ENCODE data around the gene OR51L1. TPM values are rescaled to one million over a fixed set of nuclear protein-coding genes. Genes with fewer than 3 reads are reported as not detected.
"Not testable (repeated sequence)": the region's sequence is repeated elsewhere in the genome, so short reads cannot be mapped to it uniquely, and the experiment has no call there.

OR51L1 gene, protein sequence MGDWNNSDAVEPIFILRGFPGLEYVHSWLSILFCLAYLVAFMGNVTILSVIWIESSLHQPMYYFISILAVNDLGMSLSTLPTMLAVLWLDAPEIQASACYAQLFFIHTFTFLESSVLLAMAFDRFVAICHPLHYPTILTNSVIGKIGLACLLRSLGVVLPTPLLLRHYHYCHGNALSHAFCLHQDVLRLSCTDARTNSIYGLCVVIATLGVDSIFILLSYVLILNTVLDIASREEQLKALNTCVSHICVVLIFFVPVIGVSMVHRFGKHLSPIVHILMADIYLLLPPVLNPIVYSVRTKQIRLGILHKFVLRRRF
- not detected for total RNA-seq

DNA sequence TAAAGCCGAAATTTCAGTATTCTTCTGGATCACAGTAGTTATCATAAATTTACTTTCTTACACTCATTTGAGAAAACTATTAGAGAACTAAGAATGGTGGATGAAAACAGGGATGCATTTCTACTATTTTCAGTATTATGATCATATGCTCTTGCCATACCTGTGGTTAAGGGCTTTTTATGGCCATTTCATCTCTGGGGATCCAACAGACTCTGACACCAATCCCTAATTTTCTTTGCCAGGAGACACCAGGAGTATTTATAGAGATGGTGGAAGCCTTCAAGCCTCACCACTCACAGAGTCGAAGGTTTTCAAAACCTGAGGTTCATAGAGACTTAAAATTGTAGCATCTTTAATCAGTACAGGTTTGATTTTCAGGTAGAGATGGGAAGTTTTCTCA, at the start of gene OR51L1:
Gene OR51L1 (plus strand): TSS at position 301 of the 400 bp plus-strand sequence. CDS start 4,132 bp downstream, outside the sequence.
- Mint-ChIP-seq H3K9me3 (no peaks in the 10 kb centered on the region), H3K4me1 (ENCODE audit: low read depth) (no peaks in the 10 kb centered on the region), H3K4me3 (no peak within 1 kb of the TSS), H3K27me3 (ENCODE audit: low read depth) (peaks cover 9% of the 10 kb centered on the region), H3K36me3 (ENCODE audit: low read depth) (no peaks in the 10 kb centered on the region), H3K27ac (no peak within 1 kb of the TSS)
- CTCF ChIA-PET: no interaction called here
- no peak for DNase-seq
- intact Hi-C loops (cut with micrococcal nuclease): no loop called here

DNA sequence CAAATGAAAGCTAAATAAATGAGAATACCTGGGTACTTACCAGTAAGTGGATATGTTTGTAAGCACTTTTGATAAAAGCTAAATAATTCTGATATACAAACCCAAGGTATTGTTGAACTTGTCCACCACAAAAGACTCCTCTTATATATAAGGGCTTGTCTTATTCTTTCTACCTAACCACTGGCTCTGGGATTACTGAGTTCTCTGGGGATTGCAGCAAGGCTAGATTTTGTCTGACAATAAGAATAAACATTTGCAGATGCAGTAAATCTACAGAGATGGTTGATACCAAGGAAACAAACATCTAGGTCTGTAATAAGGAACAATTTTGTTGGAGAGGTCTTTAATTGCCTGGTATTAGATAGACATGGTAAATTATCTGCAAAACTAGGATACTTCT, 47.1 kb upstream of the OR51L1 start, which contains the start of gene OR51A4:
Gene OR51A4 (minus strand): TSS at position 101 of the 400 bp plus-strand sequence. CDS start 505 bp downstream, outside the sequence.
- DNase-seq: no peak
- Mint-ChIP-seq H3K27me3 (ENCODE audit: low read depth) (peaks cover 2% of the 10 kb centered on the region), H3K4me3 (no peak within 1 kb of the TSS), H3K27ac (no peak within 1 kb of the TSS), H3K36me3 (ENCODE audit: low read depth) (no peaks in the 10 kb centered on the region), H3K4me1 (ENCODE audit: low read depth) (no peaks in the 10 kb centered on the region), H3K9me3 (no peaks in the 10 kb centered on the region)
- CTCF ChIA-PET: no interaction called here
- intact Hi-C loops (cut with micrococcal nuclease): no loop called here

GRCh38 chr11:4955613-4956012, 39.0 kb upstream of the OR51L1 start, which contains the start of gene OR51A2:
TSS of gene OR51A2 (minus strand) at chr11:4955713. CDS start at chr11:4955713, 0 bp downstream.
- DNase-seq; H3K36me3 Mint-ChIP-seq (ENCODE audit: low read depth); H3K4me3 Mint-ChIP-seq; H3K27ac Mint-ChIP-seq; intact Hi-C loops (cut with micrococcal nuclease); CTCF ChIA-PET; H3K27me3 Mint-ChIP-seq (ENCODE audit: low read depth); H3K4me1 Mint-ChIP-seq (ENCODE audit: low read depth); H3K9me3 Mint-ChIP-seq: not testable (repeated sequence)

DNA sequence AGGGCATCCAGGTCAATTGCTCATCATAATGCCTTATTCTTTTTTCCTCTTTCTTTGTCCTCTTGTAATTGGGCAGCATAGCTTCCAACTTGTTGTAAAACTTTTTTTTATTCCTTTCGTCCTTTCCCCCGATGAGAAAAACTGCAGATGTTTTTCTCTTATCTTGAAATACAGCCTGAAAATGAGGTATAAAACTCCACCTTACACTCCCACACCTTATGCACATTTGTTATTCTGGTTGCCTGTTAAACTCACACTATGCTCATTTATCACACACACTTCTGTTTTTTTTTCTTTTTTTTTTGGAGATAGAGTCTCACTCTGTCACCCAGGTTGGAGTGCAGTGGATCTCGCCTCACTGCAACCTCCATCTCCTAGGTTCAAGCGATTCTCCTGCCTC, 37.3 kb upstream of the OR51L1 start:
- CTCF ChIA-PET: interaction anchor here (0.7 kb wide), 1 partner anchor 37 kb away, joined by 3 read pairs; no protein-coding TSS in a partner anchor
- DNase-seq: no peak
- Mint-ChIP-seq H3K27ac (no peak overlapping the region), H3K4me3 (no peak overlapping the region), H3K36me3 (ENCODE audit: low read depth) (no peaks in the 10 kb centered on the region), H3K4me1 (ENCODE audit: low read depth) (no peaks in the 10 kb centered on the region), H3K9me3 (peaks cover 1% of the 10 kb centered on the region), H3K27me3 (ENCODE audit: low read depth) (peaks cover 2% of the 10 kb centered on the region)
- intact Hi-C loops (cut with micrococcal nuclease): no loop called here

GRCh38 chr11:4960877-4961276, 33.8 kb upstream of the OR51L1 start:
- Mint-ChIP-seq H3K4me1 (ENCODE audit: low read depth) (no peaks in the 10 kb centered on the region), H3K9me3 (no peaks in the 10 kb centered on the region), H3K27ac (no peak overlapping the region), H3K27me3 (ENCODE audit: low read depth) (peaks cover 3% of the 10 kb centered on the region), H3K4me3 (no peak overlapping the region), H3K36me3 (ENCODE audit: low read depth) (no peaks in the 10 kb centered on the region)
- intact Hi-C loops (cut with micrococcal nuclease): no loop called here
- DNase-seq: no peak
- CTCF ChIA-PET: no interaction called here

- CTCF ChIA-PET: no interaction called here
- Mint-ChIP-seq H3K27ac (no peak overlapping the region), H3K9me3 (no peaks in the 10 kb centered on the region), H3K27me3 (ENCODE audit: low read depth) (peaks cover 6% of the 10 kb centered on the region), H3K4me3 (no peak overlapping the region), H3K4me1 (ENCODE audit: low read depth) (no peaks in the 10 kb centered on the region), H3K36me3 (ENCODE audit: low read depth) (no peaks in the 10 kb centered on the region)
- no peak for DNase-seq
- intact Hi-C loops (cut with micrococcal nuclease): no loop called here
Observed at GRCh38 chr11:4962816-4963215, 31.8 kb upstream of the OR51L1 start.

GRCh38 chr11:4975436-4975835, 19.2 kb upstream of the OR51L1 start:
- Mint-ChIP-seq H3K4me1 (ENCODE audit: low read depth) (no peaks in the 10 kb centered on the region), H3K27me3 (ENCODE audit: low read depth) (no peaks in the 10 kb centered on the region), H3K9me3 (peaks cover 5% of the 10 kb centered on the region), H3K27ac (no peak overlapping the region), H3K4me3 (no peak overlapping the region), H3K36me3 (ENCODE audit: low read depth) (no peaks in the 10 kb centered on the region)
- no peak for DNase-seq
- intact Hi-C loops (cut with micrococcal nuclease): no loop called here
- CTCF ChIA-PET: no interaction called here

DNA sequence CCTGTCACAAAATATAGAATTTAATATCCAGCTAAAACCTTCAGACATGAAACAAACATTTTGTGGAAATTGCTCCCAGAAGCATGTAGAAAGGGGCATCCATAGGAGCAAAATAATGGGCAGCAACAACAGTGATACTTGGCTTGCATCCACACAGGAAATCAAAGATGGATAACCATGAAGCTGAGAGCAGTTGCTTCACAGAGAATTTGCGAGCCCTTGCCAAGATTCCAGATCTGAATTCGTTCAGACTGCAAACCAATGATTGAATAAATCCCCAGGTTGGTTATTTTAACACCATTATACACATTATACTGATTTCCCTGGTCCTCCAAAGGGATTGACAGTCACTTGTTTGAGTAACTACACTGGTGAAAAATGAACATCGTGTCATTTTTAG, 15.6 kb upstream of the OR51L1 start:
- intact Hi-C loops (cut with micrococcal nuclease): no loop called here
- H3K4me3 Mint-ChIP-seq: no peak overlapping the region
- H3K27ac Mint-ChIP-seq: no peak overlapping the region
- no peaks in the 10 kb centered on the region for H3K4me1 Mint-ChIP-seq (ENCODE audit: low read depth)
- no peaks in the 10 kb centered on the region for H3K27me3 Mint-ChIP-seq (ENCODE audit: low read depth)
- CTCF ChIA-PET: no interaction called here
- peaks cover 5% of the 10 kb centered on the region for H3K9me3 Mint-ChIP-seq
- DNase-seq: no peak
- no peaks in the 10 kb centered on the region for H3K36me3 Mint-ChIP-seq (ENCODE audit: low read depth)

GRCh38 chr11:4982678-4983077, 12.0 kb upstream of the OR51L1 start:
- no peak for DNase-seq
- intact Hi-C loops (cut with micrococcal nuclease): no loop called here
- no peaks in the 10 kb centered on the region for H3K36me3 Mint-ChIP-seq (ENCODE audit: low read depth)
- no peaks in the 10 kb centered on the region for H3K27me3 Mint-ChIP-seq (ENCODE audit: low read depth)
- peaks cover 4% of the 10 kb centered on the region for H3K9me3 Mint-ChIP-seq
- CTCF ChIA-PET: no interaction called here
- no peaks in the 10 kb centered on the region for H3K4me1 Mint-ChIP-seq (ENCODE audit: low read depth)
- no peak overlapping the region for H3K27ac Mint-ChIP-seq
- H3K4me3 Mint-ChIP-seq: no peak overlapping the region

DNA sequence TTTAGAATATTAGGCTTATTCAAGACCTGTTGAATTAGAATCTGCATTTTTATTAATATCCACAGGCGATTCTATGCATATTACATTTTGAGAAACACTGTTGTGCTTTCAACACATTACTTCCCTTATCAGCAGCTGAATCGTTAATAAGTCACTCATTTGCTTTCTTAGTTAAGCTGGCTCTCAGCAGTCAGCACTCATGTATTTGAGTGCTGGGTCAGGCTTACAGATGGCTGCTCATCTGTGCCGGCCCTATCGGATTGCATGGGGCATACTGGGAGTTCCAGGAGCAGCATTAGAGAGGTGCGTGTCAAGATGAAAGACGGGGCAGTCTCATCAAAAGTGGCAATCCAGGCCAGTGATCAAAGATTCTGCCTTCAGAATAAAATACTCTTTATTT, 10.8 kb upstream of the OR51L1 start:
- no peak for DNase-seq
- intact Hi-C loops (cut with micrococcal nuclease): no loop called here
- Mint-ChIP-seq H3K9me3 (no peaks in the 10 kb centered on the region), H3K4me3 (no peak overlapping the region), H3K27ac (no peak overlapping the region), H3K36me3 (ENCODE audit: low read depth) (no peaks in the 10 kb centered on the region), H3K27me3 (ENCODE audit: low read depth) (no peaks in the 10 kb centered on the region), H3K4me1 (ENCODE audit: low read depth) (no peaks in the 10 kb centered on the region)
- CTCF ChIA-PET: no interaction called here

- no peak for DNase-seq
- Mint-ChIP-seq H3K27ac (no peak overlapping the region), H3K4me1 (ENCODE audit: low read depth) (no peaks in the 10 kb centered on the region), H3K36me3 (ENCODE audit: low read depth) (no peaks in the 10 kb centered on the region), H3K4me3 (no peak overlapping the region), H3K9me3 (no peaks in the 10 kb centered on the region), H3K27me3 (ENCODE audit: low read depth) (peaks cover 4% of the 10 kb centered on the region)
- CTCF ChIA-PET: no interaction called here
- intact Hi-C loops (cut with micrococcal nuclease): no loop called here
Observed at GRCh38 chr11:4991060-4991459, 3.6 kb upstream of the OR51L1 start.

GRCh38 chr11:5004424-5005274, 10.0 kb downstream of the OR51L1 start:
- CTCF ChIA-PET: interaction anchor here (0.5 to 1.2 kb wide), 3 partner anchors 9 to 368 kb away, joined by 3 to 5 read pairs (median 3); partner anchors contain the start of gene OR51D1
- intact Hi-C loops (cut with micrococcal nuclease): loop anchor here (1.0 to 2.0 kb wide), 3 partner anchors 367 to 817 kb away; partner anchors contain the start of gene OR51D1
- peaks cover 13% of the 10 kb centered on the region for H3K27me3 Mint-ChIP-seq (ENCODE audit: low read depth)
- no peak overlapping the region for H3K27ac Mint-ChIP-seq
- peak; percentile 62 for DNase-seq
- H3K9me3 Mint-ChIP-seq: no peaks in the 10 kb centered on the region
- no peaks in the 10 kb centered on the region for H3K4me1 Mint-ChIP-seq (ENCODE audit: low read depth)
- H3K4me3 Mint-ChIP-seq: no peak overlapping the region
- H3K36me3 Mint-ChIP-seq (ENCODE audit: low read depth): no peaks in the 10 kb centered on the region

Data from activated naive CD4-positive, alpha-beta T cell treated with anti-CD3 and anti-CD28 coated beads for 36 hours (primary cell).